ENCODE measurements around the gene C1orf115.
A peak's percentile ranks its signal among the peaks of the same experiment; 100 is the strongest.

Gene C1orf115

DNA sequence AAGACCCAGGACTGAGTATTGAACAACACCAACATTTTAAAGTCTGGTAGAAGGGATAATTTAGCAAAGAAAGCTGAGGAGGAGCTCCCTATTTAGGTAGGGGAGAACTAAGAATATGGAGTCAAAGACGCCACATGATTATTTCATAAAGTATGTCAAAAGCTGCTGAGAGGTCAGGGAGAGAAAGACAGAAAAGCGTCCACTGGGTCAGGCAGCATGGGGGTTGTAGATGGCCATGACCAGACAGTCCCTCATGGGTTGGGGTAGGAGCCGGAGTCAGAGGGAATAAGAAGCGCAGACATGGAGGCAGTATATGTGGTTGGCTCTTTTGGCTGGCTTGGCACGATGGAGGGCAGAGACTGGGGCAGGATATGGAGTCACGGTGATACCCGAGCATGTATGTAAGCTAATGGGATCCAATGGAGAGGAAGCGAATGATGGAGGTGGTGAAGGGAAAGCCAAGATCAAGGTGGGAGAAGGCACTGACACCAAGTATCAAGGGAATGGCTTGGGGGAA lies 4.8 kb downstream of the C1orf115 start:
- peak overlapping the region; percentile 61 for H4K91ac ChIP-seq (ENCODE audit: low read depth, low read length)
- no peaks in the 10 kb centered on the region for H3K27me3 ChIP-seq (ENCODE audit: insufficient read depth, low read length)
- no peak overlapping the region for H3K4me2 ChIP-seq (ENCODE audit: low read length)
- peak overlapping the region; percentile 55 for H3K18ac ChIP-seq (ENCODE audit: low read length)
- peak overlapping the region; percentile 1 for H3K27ac ChIP-seq (ENCODE audit: low read depth, low read length)
- no peak overlapping the region for H2BK120ac ChIP-seq (ENCODE audit: insufficient read depth, low read length, poor library complexity)
- H3K79me2 ChIP-seq (ENCODE audit: control insufficient read depth, insufficient read depth, low read length, poor library complexity), result peaks cover 8% of the 10 kb centered on the region
- H3K4me3 ChIP-seq (ENCODE audit: low read depth, low read length), result no peak overlapping the region
- peak; percentile 48 to 71 for DNase-seq
- no peak overlapping the region for H4K12ac ChIP-seq (ENCODE audit: low read depth, low read length)
- no peak overlapping the region for H3K4ac ChIP-seq (ENCODE audit: low read depth, low read length)
- H3K9ac ChIP-seq (ENCODE audit: low read length), result no peak overlapping the region
- peak overlapping the region; percentile 58 for H3K14ac ChIP-seq (ENCODE audit: low read length)
- H3K23ac ChIP-seq (ENCODE audit: low read length), result no peak overlapping the region
- H2BK5ac ChIP-seq (ENCODE audit: low read depth, low read length, poor library complexity), result no peak overlapping the region
- peaks cover 9% of the 10 kb centered on the region for H3K79me1 ChIP-seq (ENCODE audit: low read length)
- no peak overlapping the region for H4K8ac ChIP-seq (ENCODE audit: low read depth, low read length)
- H2AFZ ChIP-seq (ENCODE audit: insufficient read depth, low read length, poor library complexity), result no peak overlapping the region
- WGBS (ENCODE audit: extremely low coverage, insufficient coverage, insufficient read length), result no CpG with 5 or more reads among the region's 8 CpGs
- no peak overlapping the region for H2AK5ac ChIP-seq (ENCODE audit: low read length)
- peaks cover 4% of the 10 kb centered on the region for H3K9me3 ChIP-seq (ENCODE audit: insufficient read depth, low read depth, low read length)
- H3K36me3 ChIP-seq (ENCODE audit: control insufficient read depth in 1 of 2, insufficient read depth in 2 of 2, low read length in 2 of 2), result peaks cover 8 to 14% of the 10 kb centered on the region in 2 experiments
- H3K4me1 ChIP-seq (ENCODE audit: control insufficient read depth in 1 of 2, insufficient read depth in 2 of 2, low read length in 2 of 2), result peaks cover 17 to 20% of the 10 kb centered on the region in 2 experiments
- peak overlapping the region; percentile 31 for H2BK12ac ChIP-seq (ENCODE audit: low read length)

DNA sequence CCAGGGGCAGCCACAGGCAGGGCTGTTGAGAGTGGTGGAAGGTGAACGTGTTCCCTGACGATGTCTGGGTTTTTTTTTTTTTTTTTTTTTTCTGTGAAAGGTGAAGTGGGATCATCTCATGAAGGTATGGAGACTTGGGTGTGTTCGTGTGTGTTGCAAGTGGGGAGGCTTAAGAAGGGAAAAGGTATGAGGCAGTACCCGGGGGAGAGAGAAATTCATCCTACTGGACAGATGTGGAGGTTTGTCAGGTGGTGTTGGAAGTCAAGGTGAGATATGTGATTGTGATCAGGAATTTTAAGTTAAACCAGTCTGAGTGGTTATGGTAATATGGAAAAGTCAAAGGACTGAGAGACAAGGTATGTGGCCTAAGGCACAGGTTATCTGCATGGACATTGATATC lies 5.3 kb downstream of the C1orf115 start:
- peaks cover 19 to 20% of the 10 kb centered on the region in 2 experiments for H3K4me1 ChIP-seq (ENCODE audit: control insufficient read depth in 1 of 2, insufficient read depth in 2 of 2, low read length in 2 of 2)
- no peak overlapping the region for H3K18ac ChIP-seq (ENCODE audit: low read length)
- no peak overlapping the region for H2BK12ac ChIP-seq (ENCODE audit: low read length)
- H3K4ac ChIP-seq (ENCODE audit: low read depth, low read length), result no peak overlapping the region
- H3K4me2 ChIP-seq (ENCODE audit: low read length), result no peak overlapping the region
- no peak overlapping the region for H2AK5ac ChIP-seq (ENCODE audit: low read length)
- no peak overlapping the region for H2BK120ac ChIP-seq (ENCODE audit: insufficient read depth, low read length, poor library complexity)
- H2BK5ac ChIP-seq (ENCODE audit: low read depth, low read length, poor library complexity), result no peak overlapping the region
- H4K8ac ChIP-seq (ENCODE audit: low read depth, low read length), result no peak overlapping the region
- H2AFZ ChIP-seq (ENCODE audit: insufficient read depth, low read length, poor library complexity), result no peak overlapping the region
- H3K14ac ChIP-seq (ENCODE audit: low read length), result no peak overlapping the region
- peaks cover 10% of the 10 kb centered on the region for H3K79me1 ChIP-seq (ENCODE audit: low read length)
- no peak overlapping the region for H4K12ac ChIP-seq (ENCODE audit: low read depth, low read length)
- H3K27ac ChIP-seq (ENCODE audit: low read depth, low read length), result peak overlapping the region; percentile 1
- H3K9ac ChIP-seq (ENCODE audit: low read length), result no peak overlapping the region
- no peak overlapping the region for H3K23ac ChIP-seq (ENCODE audit: low read length)
- peaks cover 6% of the 10 kb centered on the region for H3K79me2 ChIP-seq (ENCODE audit: control insufficient read depth, insufficient read depth, low read length, poor library complexity)
- peak; percentile 90 to 96 for DNase-seq
- peaks cover 4% of the 10 kb centered on the region for H3K9me3 ChIP-seq (ENCODE audit: insufficient read depth, low read depth, low read length)
- H3K36me3 ChIP-seq (ENCODE audit: control insufficient read depth in 1 of 2, insufficient read depth in 2 of 2, low read length in 2 of 2), result peaks cover 8 to 14% of the 10 kb centered on the region in 2 experiments
- no peak overlapping the region for H3K4me3 ChIP-seq (ENCODE audit: low read depth, low read length)
- H3K27me3 ChIP-seq (ENCODE audit: insufficient read depth, low read length), result no peaks in the 10 kb centered on the region
- H4K91ac ChIP-seq (ENCODE audit: low read depth, low read length), result no peak overlapping the region
- no CpG with 5 or more reads among the region's 4 CpGs for WGBS (ENCODE audit: extremely low coverage, insufficient coverage, insufficient read length)

DNA sequence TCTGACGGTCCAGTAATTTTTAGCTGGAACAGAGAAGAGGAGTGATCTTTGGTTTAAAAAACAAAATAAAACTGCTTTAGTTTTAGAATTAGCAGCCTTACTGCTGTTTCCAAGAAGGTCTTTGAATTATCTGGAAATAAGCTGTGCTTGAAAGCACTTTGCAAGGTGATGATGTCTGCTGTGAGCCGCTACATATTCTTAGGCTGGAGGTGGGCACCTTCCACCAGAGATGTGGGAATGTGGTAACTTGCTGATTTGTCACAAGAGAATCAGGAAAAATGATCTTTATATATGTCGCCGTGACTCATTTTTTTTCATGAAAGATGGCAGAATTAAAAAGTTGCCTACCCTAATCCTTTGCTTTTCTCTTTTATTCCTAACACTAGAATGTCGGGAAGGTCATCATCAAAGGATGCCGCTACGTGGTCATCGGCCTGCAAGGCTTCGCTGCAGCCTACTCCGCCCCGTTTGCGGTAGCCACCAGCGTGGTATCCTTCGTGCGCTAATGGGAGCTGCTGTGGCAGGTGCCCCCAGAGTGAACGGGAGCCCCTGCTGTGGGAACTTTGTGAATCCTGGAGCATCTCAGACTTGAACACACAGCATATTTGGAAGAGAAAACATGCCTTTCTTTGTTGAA lies 6.2 kb downstream of the C1orf115 start:
- Histone ChIP-seq H3K9me3 (ENCODE audit: insufficient read depth, low read depth, low read length) (peaks cover 4% of the 10 kb centered on the region), H3K79me2 (ENCODE audit: control insufficient read depth, insufficient read depth, low read length, poor library complexity) (peaks cover 2% of the 10 kb centered on the region), H3K4me3 (ENCODE audit: low read depth, low read length) (no peak overlapping the region), H2BK12ac (ENCODE audit: low read length) (no peak overlapping the region), H3K4me2 (ENCODE audit: low read length) (no peak overlapping the region), H3K27ac (ENCODE audit: low read depth, low read length) (no peak overlapping the region), H3K18ac (ENCODE audit: low read length) (no peak overlapping the region), H3K9ac (ENCODE audit: low read length) (no peak overlapping the region), H2BK5ac (ENCODE audit: low read depth, low read length, poor library complexity) (no peak overlapping the region), H3K27me3 (ENCODE audit: insufficient read depth, low read length) (no peaks in the 10 kb centered on the region), H3K36me3 (ENCODE audit: control insufficient read depth in 1 of 2, insufficient read depth in 2 of 2, low read length in 2 of 2) (peaks cover 8 to 14% of the 10 kb centered on the region in 2 experiments), H3K4ac (ENCODE audit: low read depth, low read length) (no peak overlapping the region), H4K12ac (ENCODE audit: low read depth, low read length) (no peak overlapping the region), H2BK120ac (ENCODE audit: insufficient read depth, low read length, poor library complexity) (no peak overlapping the region), H2AK5ac (ENCODE audit: low read length) (no peak overlapping the region), H3K4me1 (ENCODE audit: control insufficient read depth in 1 of 2, insufficient read depth in 2 of 2, low read length in 2 of 2) (peaks cover 19% of the 10 kb centered on the region in 2 experiments), H3K14ac (ENCODE audit: low read length) (no peak overlapping the region), H2AFZ (ENCODE audit: insufficient read depth, low read length, poor library complexity) (no peak overlapping the region), H4K91ac (ENCODE audit: low read depth, low read length) (no peak overlapping the region), H3K23ac (ENCODE audit: low read length) (no peak overlapping the region), H4K8ac (ENCODE audit: low read depth, low read length) (no peak overlapping the region), H3K79me1 (ENCODE audit: low read length) (peaks cover 7% of the 10 kb centered on the region)
- no CpG with 5 or more reads among the region's 16 CpGs for WGBS (ENCODE audit: extremely low coverage, insufficient coverage, insufficient read length)
- no peak for DNase-seq

DNA sequence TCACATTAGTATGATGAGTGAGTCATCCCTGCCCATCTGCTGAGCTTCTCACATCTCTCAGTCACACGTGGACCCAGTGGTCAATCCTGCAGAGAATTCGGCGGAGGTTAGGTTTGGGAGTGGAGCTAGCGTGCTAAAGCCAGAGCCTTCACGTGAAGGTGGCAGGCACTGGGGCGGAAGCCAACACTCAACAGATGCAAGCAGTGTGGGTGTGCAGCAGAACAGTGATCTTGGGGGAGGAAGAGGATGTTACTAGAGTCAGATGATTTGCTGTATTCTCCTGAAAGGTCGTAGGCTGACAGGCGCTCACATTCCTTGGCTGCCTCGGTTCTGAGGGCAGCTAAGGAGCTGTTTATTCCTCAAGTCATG lies 6.7 kb downstream of the C1orf115 start:
- Histone ChIP-seq H3K14ac (ENCODE audit: low read length) (no peak overlapping the region), H3K9ac (ENCODE audit: low read length) (no peak overlapping the region), H2BK12ac (ENCODE audit: low read length) (no peak overlapping the region), H3K4me2 (ENCODE audit: low read length) (no peak overlapping the region), H2AFZ (ENCODE audit: insufficient read depth, low read length, poor library complexity) (no peak overlapping the region), H3K79me2 (ENCODE audit: control insufficient read depth, insufficient read depth, low read length, poor library complexity) (peaks cover 2% of the 10 kb centered on the region), H2BK5ac (ENCODE audit: low read depth, low read length, poor library complexity) (no peak overlapping the region), H3K79me1 (ENCODE audit: low read length) (peaks cover 7% of the 10 kb centered on the region), H3K4ac (ENCODE audit: low read depth, low read length) (no peak overlapping the region), H2AK5ac (ENCODE audit: low read length) (no peak overlapping the region), H3K18ac (ENCODE audit: low read length) (no peak overlapping the region), H4K91ac (ENCODE audit: low read depth, low read length) (no peak overlapping the region), H4K12ac (ENCODE audit: low read depth, low read length) (no peak overlapping the region), H3K27me3 (ENCODE audit: insufficient read depth, low read length) (no peaks in the 10 kb centered on the region), H3K9me3 (ENCODE audit: insufficient read depth, low read depth, low read length) (peaks cover 4% of the 10 kb centered on the region), H2BK120ac (ENCODE audit: insufficient read depth, low read length, poor library complexity) (no peak overlapping the region), H3K4me3 (ENCODE audit: low read depth, low read length) (no peak overlapping the region), H3K4me1 (ENCODE audit: control insufficient read depth in 1 of 2, insufficient read depth in 2 of 2, low read length in 2 of 2) (peaks cover 19% of the 10 kb centered on the region in 2 experiments), H4K8ac (ENCODE audit: low read depth, low read length) (no peak overlapping the region), H3K36me3 (ENCODE audit: control insufficient read depth in 1 of 2, insufficient read depth in 2 of 2, low read length in 2 of 2) (peaks cover 8 to 14% of the 10 kb centered on the region in 2 experiments), H3K27ac (ENCODE audit: low read depth, low read length) (no peak overlapping the region), H3K23ac (ENCODE audit: low read length) (no peak overlapping the region)
- peak; percentile 24 to 53 for DNase-seq
- no CpG with 5 or more reads among the region's 9 CpGs for WGBS (ENCODE audit: extremely low coverage, insufficient coverage, insufficient read length)

Data from trophoblast cell (in vitro differentiated cells and primary cell).